Measurements from ENCODE around the gene TMSB4X. TPM values are rescaled to one million over a fixed set of nuclear protein-coding genes. Genes with fewer than 3 reads are reported as not detected.
A peak's percentile ranks its signal among the peaks of the same experiment; 100 is the strongest.
"Not testable (repeated sequence)": the region's sequence is repeated elsewhere in the genome, so short reads cannot be mapped to it uniquely, and the experiment has no call there.

Gene TMSB4X
- total and polyA plus RNA-seq, 7 donors = 1,233 to 20,488 (median 1,969) TPM

GRCh38 chrX:12974305-12974795 is 560 bp upstream of the TMSB4X start:
- DNase-seq = peak; percentile 83
- Histone ChIP-seq H3K27me3 (peaks cover 0 to 3% (median 0%) of the 10 kb centered on the region in 3 donors), H3K9me3 (no peaks in the 10 kb centered on the region), H3K27ac (peak overlapping the region; percentile 87 to 92 (median 90)), H3K4me3 (peak overlapping the region; percentile 57 to 73 (median 68)), H3K36me3 (peaks cover 0 to 4% (median 0%) of the 10 kb centered on the region in 4 donors), H3K4me1 (no peaks in the 10 kb centered on the region)
- 0 to 1% methylated on average over 13 of the region's 13 CpGs for WGBS, 2 donors
- TF ChIP-seq, protein P1, sequence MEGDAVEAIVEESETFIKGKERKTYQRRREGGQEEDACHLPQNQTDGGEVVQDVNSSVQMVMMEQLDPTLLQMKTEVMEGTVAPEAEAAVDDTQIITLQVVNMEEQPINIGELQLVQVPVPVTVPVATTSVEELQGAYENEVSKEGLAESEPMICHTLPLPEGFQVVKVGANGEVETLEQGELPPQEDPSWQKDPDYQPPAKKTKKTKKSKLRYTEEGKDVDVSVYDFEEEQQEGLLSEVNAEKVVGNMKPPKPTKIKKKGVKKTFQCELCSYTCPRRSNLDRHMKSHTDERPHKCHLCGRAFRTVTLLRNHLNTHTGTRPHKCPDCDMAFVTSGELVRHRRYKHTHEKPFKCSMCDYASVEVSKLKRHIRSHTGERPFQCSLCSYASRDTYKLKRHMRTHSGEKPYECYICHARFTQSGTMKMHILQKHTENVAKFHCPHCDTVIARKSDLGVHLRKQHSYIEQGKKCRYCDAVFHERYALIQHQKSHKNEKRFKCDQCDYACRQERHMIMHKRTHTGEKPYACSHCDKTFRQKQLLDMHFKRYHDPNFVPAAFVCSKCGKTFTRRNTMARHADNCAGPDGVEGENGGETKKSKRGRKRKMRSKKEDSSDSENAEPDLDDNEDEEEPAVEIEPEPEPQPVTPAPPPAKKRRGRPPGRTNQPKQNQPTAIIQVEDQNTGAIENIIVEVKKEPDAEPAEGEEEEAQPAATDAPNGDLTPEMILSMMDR (IDR thresholded peaks at IDR 0.05) = no peak
- TF ChIP-seq POLR2AphosphoS5 (IDR thresholded peaks at IDR 0.05) = no peak
- intact Hi-C loops (cut with DNase I) = loop anchor here (10.0 kb wide), 2 partner anchors 110 to 680 kb away; partner anchors contain the start of gene TCEANC

DNA sequence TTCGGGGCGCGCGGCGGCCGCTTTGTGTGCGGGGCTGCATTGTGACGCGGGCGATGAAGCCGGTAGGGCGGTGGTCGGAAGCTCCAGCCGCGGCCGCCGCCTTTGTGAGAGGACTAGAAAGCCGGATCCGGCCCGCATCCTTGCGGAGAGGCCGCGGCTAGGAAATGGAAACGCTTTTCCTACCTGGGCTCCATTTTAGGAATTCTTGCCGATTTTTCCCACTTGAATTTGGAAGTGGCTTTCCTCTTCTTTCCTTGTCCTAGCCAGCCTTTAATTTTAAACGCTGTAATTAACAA is 708 bp downstream of the TMSB4X start:
- Histone ChIP-seq H3K36me3 (peaks cover 0 to 4% (median 0%) of the 10 kb centered on the region in 4 donors), H3K4me3 (peak overlapping the region; percentile 57 to 73 (median 68)), H3K9me3 (no peaks in the 10 kb centered on the region), H3K4me1 (no peaks in the 10 kb centered on the region), H3K27me3 (peaks cover 0 to 3% (median 0%) of the 10 kb centered on the region in 3 donors), H3K27ac (peak overlapping the region; percentile 87 to 92 (median 90))
- TF ChIP-seq EP300 (IDR thresholded peaks at IDR 0.05) (no peak), POLR2AphosphoS5 (IDR thresholded peaks at IDR 0.05) (no peak), POLR2A (IDR thresholded peaks at IDR 0.05) (no peak)
- TF ChIP-seq, protein P1 (IDR thresholded peaks at IDR 0.05) = no peak
- intact Hi-C loops (cut with DNase I) = loop anchor here (5.0 to 10.0 kb wide), 3 partner anchors 109 to 679 kb away; partner anchors contain the start of gene TCEANC
- 0 to 1% methylated on average over 26 of the region's 26 CpGs for WGBS, 2 donors
- no peak for DNase-seq

DNA sequence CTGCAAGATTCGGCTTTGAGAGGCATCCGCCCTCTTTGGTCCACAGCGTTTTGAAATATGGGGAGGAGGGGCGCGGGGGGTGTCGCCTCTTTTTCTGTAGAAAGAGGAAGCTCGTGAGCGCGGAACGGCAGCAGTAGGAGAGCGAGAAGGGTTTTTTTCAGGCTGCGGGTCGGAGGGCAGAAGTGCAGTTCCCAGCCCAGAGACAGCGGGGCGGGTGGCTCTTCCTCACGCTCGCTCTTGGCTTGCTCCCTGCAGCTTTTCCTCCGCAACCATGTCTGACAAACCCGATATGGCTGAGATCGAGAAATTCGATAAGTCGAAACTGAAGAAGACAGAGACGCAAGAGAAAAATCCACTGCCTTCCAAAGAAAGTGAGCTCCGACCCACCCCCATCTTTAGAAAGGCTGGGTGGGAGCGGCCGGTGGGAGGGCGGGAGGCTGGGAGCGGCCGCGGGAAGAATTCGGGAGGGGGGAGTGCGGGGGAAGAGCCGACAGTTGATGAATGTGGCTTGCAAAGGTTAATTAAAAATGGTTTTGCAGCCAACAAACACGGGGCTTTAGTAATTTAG is 1.2 kb downstream of the TMSB4X start:
- Histone ChIP-seq H3K9me3 (no peaks in the 10 kb centered on the region), H3K36me3 (peaks cover 0 to 4% (median 0%) of the 10 kb centered on the region in 4 donors), H3K27me3 (peaks cover 0 to 3% (median 0%) of the 10 kb centered on the region in 3 donors), H3K4me3 (peak overlapping the region; percentile 57 to 73 (median 68)), H3K4me1 (no peaks in the 10 kb centered on the region), H3K27ac (peak overlapping the region; percentile 87 to 92 (median 90))
- 0 to 1% methylated on average over 34 of the region's 34 CpGs for WGBS, 2 donors
- TF ChIP-seq POLR2A (IDR thresholded peaks at IDR 0.05) = no peak
- TF ChIP-seq, protein P1 (IDR thresholded peaks at IDR 0.05) = no peak
- peak in 1 of 4 donors; percentile 16 for TF ChIP-seq POLR2AphosphoS5 (IDR thresholded peaks at IDR 0.05)
- TF ChIP-seq EP300 (IDR thresholded peaks at IDR 0.05) = no peak
- no peak for DNase-seq
- intact Hi-C loops (cut with DNase I) = loop anchor here (5.0 to 10.0 kb wide), 3 partner anchors 109 to 679 kb away; partner anchors contain the start of gene TCEANC

DNA sequence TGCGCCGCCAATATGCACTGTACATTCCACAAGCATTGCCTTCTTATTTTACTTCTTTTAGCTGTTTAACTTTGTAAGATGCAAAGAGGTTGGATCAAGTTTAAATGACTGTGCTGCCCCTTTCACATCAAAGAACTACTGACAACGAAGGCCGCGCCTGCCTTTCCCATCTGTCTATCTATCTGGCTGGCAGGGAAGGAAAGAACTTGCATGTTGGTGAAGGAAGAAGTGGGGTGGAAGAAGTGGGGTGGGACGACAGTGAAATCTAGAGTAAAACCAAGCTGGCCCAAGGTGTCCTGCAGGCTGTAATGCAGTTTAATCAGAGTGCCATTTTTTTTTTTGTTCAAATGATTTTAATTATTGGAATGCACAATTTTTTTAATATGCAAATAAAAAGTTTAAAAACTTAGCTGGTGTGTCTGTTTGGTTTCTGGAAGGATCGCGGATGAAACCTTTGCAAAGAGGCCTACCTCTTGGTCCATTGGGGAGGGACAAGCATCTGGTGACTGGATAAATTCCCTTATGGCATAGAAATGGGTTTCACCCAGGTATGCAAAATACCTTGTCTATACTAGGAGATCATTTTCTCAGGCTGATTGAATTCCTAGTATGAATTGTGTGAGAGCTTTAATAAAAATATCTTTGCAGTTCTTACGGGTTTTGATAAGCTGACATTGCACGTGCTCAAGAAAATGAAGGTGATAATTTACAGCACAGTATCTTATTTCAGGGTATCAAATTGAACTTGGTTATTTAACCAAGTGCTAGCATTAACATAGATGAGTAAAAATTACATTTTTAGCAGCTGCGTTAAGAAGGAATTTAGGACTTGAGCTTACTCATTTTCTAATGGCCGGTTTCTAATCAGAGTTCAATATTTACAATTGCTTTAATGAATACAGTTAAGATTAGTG is 2.2 kb downstream of the TMSB4X start:
- intact Hi-C loops (cut with DNase I) = loop anchor here (5.0 to 10.0 kb wide), 3 partner anchors 108 to 678 kb away; partner anchors contain the start of gene TCEANC
- not testable (repeated sequence) for H3K36me3 ChIP-seq, H3K4me1 ChIP-seq, H3K9me3 ChIP-seq, DNase-seq, H3K27me3 ChIP-seq
- H3K4me3 ChIP-seq = peak overlapping the region in 3 of 4 donors; percentile 67 to 73 (median 70)
- WGBS, 2 donors = 5 to 13% methylated on average over 12 of the region's 12 CpGs
- peak overlapping the region; percentile 49 to 92 (median 90) for H3K27ac ChIP-seq

DNA sequence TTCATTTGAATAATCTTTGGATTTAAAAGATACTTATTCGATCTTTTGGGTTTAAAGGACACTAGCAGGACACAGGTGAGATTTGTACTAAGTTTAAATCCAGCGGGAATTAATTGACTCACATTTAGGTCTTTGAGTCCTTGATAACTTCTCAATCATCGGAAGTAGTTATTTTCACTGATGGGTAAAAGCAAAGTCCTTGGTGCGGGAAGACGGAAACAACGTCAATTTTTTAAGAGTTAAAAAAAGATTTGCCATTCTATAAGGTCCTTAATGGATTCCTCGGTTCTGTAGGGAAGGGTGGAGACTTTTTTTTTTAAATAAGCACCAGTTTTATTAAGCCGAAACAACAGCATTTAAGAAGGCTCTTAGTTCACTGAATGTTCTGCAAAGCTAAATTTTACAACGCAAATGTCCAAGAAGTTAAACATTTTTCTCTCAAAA is 2.9 kb downstream of the TMSB4X start:
- Histone ChIP-seq H3K36me3 (peaks cover 0 to 4% (median 0%) of the 10 kb centered on the region in 4 donors), H3K27me3 (peaks cover 0 to 3% (median 0%) of the 10 kb centered on the region in 3 donors), H3K4me1 (no peaks in the 10 kb centered on the region), H3K9me3 (no peaks in the 10 kb centered on the region), H3K27ac (peak overlapping the region; percentile 49 to 92 (median 90)), H3K4me3 (peak overlapping the region in 2 of 4 donors; percentile 67 to 70)
- no peak for DNase-seq
- 13 to 37% methylated on average over 9 of the region's 9 CpGs for WGBS, 2 donors
- intact Hi-C loops (cut with DNase I) = loop anchor here (5.0 to 10.0 kb wide), 3 partner anchors 107 to 677 kb away; partner anchors contain the start of gene TCEANC
- TF ChIP-seq, protein P1 (IDR thresholded peaks at IDR 0.05) = no peak

Measured in sigmoid colon (tissue), 7 donors.